GM19455 (cell line): ENCODE data around the gene RETSAT.
"Not testable (repeated sequence)": the region's sequence is repeated elsewhere in the genome, so short reads cannot be mapped to it uniquely, and the experiment has no call there.

Source experiments
- ATAC-seq: cut with Tn5 transposase; IDR thresholded peaks from one replicate; pipeline ENCODE4 v1.9.1; 2021; ENCODE audit not compliant: unreplicated experiment

The RETSAT gene

GRCh38 chr2:85380048-85380447 lies 25.7 kb upstream of the RETSAT start:
- ATAC-seq, result no peak

GRCh38 chr2:85378257-85378656 lies 23.9 kb upstream of the RETSAT start:
- no peak for ATAC-seq

GRCh38 chr2:85377083-85377482 lies 22.8 kb upstream of the RETSAT start:
- ATAC-seq, result no peak

DNA sequence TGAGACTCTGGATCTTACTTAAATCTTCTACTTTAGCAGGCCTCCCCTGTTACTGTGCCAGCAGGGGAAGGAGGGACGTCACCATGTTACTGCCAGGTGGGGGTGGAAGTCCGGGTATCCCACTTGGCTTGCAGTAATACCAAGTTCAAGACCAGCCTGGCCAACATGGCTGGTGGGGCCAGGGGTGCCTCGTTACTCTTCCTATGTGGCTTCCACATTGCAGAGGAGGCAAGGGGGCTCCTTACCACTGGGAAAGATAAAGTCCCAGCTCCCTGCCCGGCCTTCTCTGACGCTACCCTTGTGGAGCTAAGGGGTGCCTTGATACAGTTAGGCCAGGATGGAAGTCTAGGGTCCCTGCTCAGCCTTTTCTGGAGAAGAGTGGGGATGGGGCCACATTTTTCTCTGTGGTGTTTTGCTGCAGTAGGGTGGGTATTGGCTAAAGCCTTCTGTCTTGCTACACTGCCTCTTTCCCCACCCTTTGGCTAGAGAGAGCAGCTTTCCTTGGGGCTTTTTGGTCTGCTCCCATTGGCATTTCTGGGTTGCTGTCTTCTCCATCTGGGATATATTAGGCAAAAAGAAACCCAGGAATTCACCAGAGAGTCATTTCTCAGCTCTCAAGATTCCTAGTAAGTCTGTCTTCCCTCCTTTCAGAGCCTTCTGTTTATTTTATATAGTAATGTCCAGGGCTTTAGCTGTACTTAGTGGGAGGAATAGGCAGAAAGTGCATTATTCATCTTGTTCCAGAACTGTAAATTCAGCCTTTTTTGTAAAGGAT lies 22.1 kb upstream of the RETSAT start:
- ATAC-seq, result no peak

DNA sequence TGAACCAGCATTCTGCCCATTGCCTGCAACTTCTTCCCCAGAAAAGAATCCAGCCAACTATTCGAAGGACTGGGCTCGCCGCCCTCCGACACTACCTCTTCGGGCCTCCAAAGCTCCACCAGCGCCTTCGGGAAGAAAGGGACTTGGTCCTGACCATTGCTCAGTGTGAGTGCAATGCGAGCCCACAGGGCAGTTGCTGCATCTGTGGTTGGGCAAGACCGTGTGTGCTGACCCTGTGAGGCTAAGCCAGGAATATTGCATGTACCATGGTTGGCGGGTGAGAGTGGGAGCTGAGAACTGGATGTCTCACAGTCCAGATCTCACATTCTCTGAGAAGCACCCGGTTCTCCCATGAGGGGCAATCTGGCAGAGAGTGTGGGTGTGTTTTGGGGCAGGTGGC lies 16.7 kb upstream of the RETSAT start:
- no peak for ATAC-seq

- ATAC-seq, result no peak
Measured at GRCh38 chr2:85369500-85369899, 15.2 kb upstream of the RETSAT start.

DNA sequence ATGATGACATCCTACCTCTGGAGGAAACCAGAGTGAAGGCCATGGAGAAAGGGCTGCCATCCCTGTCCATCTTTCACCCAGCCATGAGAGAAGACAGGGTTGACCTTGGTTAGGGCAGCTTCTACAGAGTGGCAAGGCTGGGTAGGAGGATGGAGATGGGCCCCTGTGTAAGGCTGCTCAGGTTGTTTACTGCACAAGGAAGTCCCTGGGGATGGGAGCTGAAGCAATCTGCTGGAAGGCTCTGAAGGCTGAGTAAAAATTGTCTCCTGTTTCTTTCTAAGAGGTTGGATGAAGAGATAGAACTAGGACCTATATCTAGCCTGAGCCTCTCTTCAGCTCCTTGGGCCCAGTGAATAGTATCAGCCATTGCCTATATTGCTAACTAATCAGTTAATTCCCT lies 14.6 kb upstream of the RETSAT start:
- no peak for ATAC-seq

DNA sequence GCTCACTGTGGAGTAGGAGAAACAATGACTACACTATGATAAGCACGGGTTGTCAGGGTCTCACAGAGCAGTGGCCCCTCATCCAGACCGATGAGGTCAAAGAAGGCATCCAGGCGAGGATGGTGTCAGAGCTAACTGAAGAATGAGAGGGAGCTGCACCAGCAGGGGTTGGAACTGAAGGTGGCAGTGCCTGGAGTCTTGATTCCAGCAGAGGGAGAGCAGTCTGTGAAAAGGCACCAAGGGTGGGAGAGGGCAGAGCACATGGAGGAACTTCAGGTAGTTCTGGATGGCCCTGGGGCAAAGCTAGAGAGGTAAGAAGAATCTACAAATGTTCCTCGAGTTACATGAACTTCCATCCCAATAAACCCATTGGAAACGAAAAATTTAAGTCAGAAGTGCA lies 12.9 kb upstream of the RETSAT start:
- no peak for ATAC-seq

DNA sequence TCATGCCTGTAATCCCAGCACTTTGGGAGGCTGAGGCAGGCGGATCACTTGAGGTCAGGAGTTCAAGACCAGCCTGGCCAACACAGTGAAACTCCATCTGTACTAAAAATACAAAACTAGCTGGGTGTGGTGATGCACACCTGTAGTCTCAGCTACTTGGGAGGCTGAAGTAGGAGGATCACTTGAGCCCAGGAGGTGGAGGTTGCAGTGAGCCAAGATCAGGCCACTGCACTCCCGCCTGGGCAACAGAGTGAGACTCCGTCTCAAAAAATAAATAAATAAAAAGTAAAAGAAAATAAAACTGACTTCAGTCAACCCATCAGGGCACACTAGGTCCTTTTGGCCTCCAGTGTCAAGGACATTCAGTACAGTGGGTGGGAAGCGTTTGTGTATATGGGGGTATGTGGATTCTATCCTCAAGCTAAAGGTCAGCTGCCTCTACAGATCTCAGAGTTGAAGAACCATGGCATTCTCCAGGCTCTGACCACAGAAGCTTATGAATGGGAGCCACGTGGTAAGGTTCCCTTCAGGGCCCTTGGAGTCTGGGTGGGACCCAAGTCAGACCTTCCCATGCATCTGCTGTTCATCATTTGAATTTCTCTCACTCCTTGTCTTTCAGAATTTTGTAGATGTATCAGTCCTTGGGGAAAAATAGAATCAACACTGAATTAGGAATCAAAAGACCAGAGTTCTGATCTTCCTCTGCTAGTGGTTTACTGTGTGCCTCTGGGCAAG lies 8.5 kb upstream of the RETSAT start:
- not testable (repeated sequence) for ATAC-seq

DNA sequence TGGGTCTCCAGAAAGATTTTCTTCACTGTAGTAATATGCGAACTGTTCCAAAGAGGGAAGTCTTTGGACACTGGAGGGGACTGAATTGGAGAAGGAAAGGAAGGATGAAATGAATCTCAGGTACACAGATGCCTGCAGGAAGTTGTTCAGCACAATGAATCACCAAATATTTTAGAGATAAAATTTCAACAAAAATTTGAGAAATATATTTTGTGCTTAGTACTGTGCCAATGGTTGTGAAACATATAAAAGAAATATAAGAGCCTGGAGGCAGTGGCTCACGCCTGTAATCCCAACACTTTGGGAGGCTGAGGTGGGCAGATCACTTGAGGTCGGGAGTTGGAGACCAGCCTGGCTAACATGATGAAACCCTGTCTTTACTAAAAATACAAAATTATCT lies 3.4 kb upstream of the RETSAT start:
- ATAC-seq, result no peak

- ATAC-seq, result no peak
Measured at GRCh38 chr2:85356186-85356585, 1.9 kb upstream of the RETSAT start.

- ATAC-seq, result no peak
Measured at GRCh38 chr2:85355521-85355920, 1.2 kb upstream of the RETSAT start.

GRCh38 chr2:85355073-85355410 lies 714 bp upstream of the RETSAT start:
- peak; percentile 3 for ATAC-seq

DNA sequence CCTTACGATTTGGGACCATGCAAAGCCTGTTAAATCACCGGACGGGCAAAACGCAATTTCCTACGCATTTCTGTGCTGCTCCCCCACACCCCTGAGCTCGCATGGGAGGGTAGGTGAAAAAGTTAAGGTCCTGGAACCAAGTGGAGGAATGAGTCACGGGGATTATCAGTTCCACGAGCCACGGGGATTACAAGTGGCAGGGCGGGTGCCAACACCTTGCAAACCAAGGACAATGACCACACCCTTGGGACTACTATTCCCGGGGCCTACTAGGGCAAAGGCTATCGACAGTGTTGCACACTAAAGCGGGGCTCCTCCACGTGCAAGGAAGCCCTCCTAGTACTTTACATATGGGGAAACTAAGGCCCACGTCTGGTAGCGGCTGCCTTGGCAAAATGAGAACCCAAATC lies 447 bp downstream of the RETSAT start:
- ATAC-seq, result peak; percentile 18

DNA sequence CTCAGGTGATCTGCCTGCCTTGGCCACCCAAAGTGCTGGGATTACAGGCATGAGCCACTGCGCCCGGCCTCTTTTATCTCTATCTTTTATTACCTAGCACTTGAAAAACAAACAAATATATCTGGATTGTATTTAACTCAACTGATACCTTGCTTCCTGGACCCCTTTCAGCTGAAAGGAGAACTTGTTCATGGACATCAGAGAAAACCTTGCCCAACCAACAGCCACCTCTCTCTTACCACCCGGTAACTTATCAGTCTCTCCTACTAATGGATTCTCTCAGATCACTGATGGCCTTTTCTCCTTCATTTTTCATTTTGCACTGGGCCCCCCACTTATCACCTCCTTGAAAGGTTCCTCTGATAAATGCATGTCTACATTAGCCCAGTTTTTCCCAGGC lies 6.7 kb downstream of the RETSAT start:
- no peak for ATAC-seq

DNA sequence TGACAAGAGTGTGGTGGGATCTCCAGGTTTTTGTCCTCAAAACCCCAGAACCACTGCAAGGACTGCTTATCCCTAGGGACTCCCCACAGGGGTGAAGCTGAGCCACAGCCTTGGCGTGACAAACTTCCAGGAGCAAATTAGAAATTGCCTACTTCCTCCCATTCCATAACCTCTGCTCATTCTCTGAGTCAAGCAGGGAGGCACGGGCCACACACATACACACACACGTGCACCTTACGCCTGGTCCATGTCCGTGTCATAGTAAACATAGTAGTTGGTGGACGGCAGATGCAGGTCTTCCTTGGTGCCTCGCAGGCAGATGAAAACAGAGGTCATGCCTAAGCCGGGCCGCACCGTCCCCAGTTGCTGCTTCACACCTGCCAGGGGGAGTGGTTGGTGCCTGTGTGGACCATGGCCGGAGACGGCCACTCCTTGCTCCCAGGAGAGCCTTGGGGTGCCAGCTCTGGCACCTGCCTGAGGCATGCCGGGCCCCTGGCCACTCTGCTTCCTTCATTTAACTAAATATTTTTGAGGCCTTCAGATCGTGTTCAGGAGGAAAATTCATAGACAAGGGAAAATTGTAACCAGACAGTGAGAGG lies 9.9 kb downstream of the RETSAT start:
- ATAC-seq, result no peak

DNA sequence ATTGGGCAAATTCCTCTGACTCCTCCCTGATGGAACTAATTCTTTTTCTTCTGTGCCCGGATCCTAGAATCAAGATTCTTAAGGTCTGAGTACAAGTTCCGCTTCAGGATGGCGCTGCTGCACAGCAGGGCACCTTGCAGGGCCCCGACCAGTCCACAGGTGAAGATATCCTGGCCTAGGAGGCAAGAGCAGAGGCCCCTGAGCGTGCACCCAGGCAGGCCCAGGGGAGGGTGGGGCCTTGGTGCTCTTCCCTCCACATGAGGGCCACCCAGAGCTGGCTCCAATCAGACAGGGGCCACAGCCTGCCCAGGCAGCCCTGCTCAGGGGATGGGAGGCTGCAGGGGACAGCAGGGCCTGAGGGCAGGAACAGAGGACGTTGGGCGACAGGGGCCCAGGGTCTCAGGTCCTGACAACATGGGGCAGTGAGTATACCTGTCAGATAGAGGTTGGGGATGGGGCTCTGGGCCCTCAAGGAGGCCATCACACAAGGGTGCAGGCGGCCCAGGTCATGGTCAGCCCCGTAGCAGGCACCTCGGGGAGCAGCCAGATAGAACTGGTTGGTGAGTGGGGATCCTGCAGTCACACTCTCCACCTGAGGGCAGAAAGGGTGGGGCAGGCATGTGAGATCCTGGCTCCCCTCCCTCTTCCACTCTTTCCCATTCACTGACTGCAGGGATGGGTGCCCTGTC lies 11.0 kb downstream of the RETSAT start:
- not testable (repeated sequence) for ATAC-seq

- ATAC-seq, result no peak
Measured at GRCh38 chr2:85342156-85342555, 12.2 kb downstream of the RETSAT start.

GRCh38 chr2:85341269-85342029 lies 12.9 kb downstream of the RETSAT start:
- ATAC-seq, result no peak

DNA sequence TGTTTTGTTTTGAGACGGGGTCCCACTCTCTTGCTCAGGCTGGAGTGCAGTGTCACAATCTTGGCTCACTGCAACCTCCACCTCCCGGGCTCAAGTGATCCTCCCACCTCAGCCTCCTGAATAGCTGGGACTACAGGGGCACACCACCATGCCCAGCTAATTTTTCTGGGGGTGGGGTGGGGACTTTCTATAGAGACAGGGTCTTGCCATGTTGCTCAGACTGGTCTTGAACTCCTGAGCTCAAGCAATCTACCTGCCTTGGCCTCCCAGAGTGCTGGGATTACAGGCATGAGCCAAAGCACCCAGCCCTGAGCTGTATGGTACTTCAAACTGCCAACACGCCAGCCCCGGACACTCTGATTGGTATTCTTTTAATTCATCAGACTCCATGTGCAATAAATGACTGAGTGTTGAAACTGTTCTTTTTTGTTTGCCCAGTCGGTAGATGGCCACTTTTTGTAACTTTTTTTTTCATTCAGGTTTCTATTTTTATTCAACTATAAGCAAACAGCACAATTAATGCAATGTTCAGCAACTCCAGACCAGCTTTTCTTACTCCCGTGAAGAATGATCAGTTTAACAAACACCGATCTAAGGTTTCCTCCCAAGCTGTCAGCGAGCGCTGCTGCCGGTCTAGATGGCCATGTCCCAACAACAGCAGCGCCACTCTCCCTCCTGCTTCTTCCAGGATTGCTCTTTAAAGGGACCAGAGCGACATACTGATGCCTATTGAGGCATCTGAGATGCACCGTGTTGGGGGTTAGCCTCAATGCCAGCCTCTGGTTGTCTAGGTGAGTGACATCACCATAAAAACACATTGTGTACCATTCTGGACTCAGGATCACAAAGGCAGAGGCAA lies 14.1 kb downstream of the RETSAT start:
- ATAC-seq, result no peak
